Osteoblast (primary cell): ENCODE results near the gene FNDC11. TPM values are rescaled to one million over a fixed set of nuclear protein-coding genes. Genes with fewer than 3 reads are reported as not detected.

Experiments used
- DNase-seq: peaks from one replicate; pipeline ENCODE4 v3.0.0; 2011; ENCODE audit warnings: low spot score, mixed read lengths; ENCODE audit not compliant: insufficient read length; ENCODE audit errors: missing footprints
- H2AFZ ChIP-seq: 2 replicates; pipeline ENCODE4 v1.6.0; 2011; ENCODE audit warnings: mild to moderate bottlenecking, low read length
- H3K27ac ChIP-seq: 2 replicates; pipeline ENCODE4 v1.5.1; 2011; ENCODE audit warnings: mild to moderate bottlenecking, low read depth, low read length, moderate library complexity
- H3K27me3 ChIP-seq: 2 replicates; pipeline ENCODE4 v1.6.0; 2012; ENCODE audit warnings: mild to moderate bottlenecking, control low read depth, inconsistent platforms, low read length, moderate library complexity; ENCODE audit not compliant: insufficient read depth
- H3K36me3 ChIP-seq: 2 replicates; pipeline ENCODE4 v1.5.1; 2011; ENCODE audit warnings: mild to moderate bottlenecking, low read length, control low read depth, moderate library complexity; ENCODE audit not compliant: insufficient read depth
- H3K4me1 ChIP-seq: 2 replicates; pipeline ENCODE4 v1.5.1; 2011; ENCODE audit warnings: mild to moderate bottlenecking, low read length, control low read depth, moderate library complexity; ENCODE audit not compliant: insufficient read depth
- H3K4me2 ChIP-seq: 2 replicates; pipeline ENCODE4 v1.6.0; 2011; ENCODE audit warnings: mild to moderate bottlenecking, low read length; ENCODE audit not compliant: insufficient read depth
- H3K4me3 ChIP-seq: fragments of 200-600 bp; sonication (generic); 3 replicates; pipeline ENCODE4 v1.5.1; 2012; ENCODE audit warnings: mild to moderate bottlenecking, low read length, inconsistent platforms; ENCODE audit not compliant: insufficient read depth
- H3K79me2 ChIP-seq: 2 replicates; pipeline ENCODE4 v1.6.0; 2012; ENCODE audit warnings: mild to moderate bottlenecking, low read length, control low read depth, inconsistent platforms; ENCODE audit not compliant: insufficient read depth
- H3K9me3 ChIP-seq: 2 replicates; pipeline ENCODE4 v1.5.1; 2011; ENCODE audit warnings: low read depth, low read length, control low read depth
- H4K20me1 ChIP-seq: 2 replicates; pipeline ENCODE4 v1.6.0; 2012; ENCODE audit warnings: mild to moderate bottlenecking, low read length, control low read depth; ENCODE audit not compliant: insufficient read depth
- total RNA-seq: library from RNA; depleted of rRNA; stranded (reverse); fragments of >200 nt; gene quantifications from 2 replicates; pipeline ENCODE4 v1.2.3, GENCODE V29; 2012
- TF ChIP-seq, protein P1 (sequence below): IDR thresholded peaks from 2 replicates; pipeline ENCODE4 v1.5.1; 2011; ENCODE audit warnings: mild to moderate bottlenecking, low read depth, low read length, moderate library complexity; ENCODE audit errors: extremely low read depth

The FNDC11 gene
- total RNA-seq, 1 donor: not detected

DNA sequence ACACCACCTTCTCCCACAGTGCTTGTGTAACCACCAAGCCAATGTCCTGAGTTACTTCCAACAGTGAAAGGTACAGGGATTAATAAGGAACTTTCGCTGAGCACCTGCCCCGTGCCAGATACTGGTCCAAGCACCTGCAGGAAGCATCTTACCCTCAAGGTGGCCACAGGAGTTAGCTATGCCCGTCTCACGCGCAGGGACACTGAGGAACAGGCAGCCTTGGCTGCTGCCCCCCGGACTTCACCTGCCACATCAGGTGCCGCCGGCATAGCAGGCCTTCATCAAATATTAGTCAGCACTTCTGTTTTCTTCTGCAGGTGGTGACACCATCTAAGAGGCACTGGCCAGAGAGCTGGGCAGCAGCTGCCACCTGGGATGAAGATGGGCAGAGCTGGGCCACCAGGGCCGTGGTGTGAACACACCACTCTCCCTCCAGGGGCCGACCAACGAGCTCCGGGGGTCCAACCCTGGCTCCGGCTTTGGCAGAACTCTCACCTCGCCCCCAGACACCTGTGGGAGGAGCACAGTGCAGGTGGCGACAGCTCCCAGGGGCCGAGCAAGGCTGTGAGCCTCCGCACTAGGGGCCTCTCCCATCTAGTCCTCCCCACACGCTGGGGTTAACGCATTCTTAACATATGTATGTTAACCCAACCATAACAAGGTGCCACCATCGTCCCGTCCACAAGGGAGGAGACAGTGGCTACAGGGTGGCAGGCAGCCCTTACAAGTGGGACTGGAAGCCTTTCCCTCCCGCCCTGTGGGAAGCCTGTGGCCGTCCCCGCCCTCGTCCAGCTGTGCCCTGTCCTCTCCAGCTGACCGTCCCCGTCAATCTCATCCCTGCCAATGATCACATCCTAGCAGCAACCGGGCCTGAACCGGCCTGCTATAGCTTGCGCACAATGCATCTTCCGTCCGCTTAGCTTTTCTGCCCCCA, 36.3 kb upstream of the FNDC11 start:
- no peak overlapping the region for H3K4me2 ChIP-seq
- peaks cover 15% of the 10 kb centered on the region for H4K20me1 ChIP-seq
- peaks cover 8% of the 10 kb centered on the region for H3K36me3 ChIP-seq
- peaks cover 14% of the 10 kb centered on the region for H3K79me2 ChIP-seq
- DNase-seq: peak; percentile 85
- H2AFZ ChIP-seq: no peak overlapping the region
- TF ChIP-seq, protein P1, sequence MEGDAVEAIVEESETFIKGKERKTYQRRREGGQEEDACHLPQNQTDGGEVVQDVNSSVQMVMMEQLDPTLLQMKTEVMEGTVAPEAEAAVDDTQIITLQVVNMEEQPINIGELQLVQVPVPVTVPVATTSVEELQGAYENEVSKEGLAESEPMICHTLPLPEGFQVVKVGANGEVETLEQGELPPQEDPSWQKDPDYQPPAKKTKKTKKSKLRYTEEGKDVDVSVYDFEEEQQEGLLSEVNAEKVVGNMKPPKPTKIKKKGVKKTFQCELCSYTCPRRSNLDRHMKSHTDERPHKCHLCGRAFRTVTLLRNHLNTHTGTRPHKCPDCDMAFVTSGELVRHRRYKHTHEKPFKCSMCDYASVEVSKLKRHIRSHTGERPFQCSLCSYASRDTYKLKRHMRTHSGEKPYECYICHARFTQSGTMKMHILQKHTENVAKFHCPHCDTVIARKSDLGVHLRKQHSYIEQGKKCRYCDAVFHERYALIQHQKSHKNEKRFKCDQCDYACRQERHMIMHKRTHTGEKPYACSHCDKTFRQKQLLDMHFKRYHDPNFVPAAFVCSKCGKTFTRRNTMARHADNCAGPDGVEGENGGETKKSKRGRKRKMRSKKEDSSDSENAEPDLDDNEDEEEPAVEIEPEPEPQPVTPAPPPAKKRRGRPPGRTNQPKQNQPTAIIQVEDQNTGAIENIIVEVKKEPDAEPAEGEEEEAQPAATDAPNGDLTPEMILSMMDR: no peak
- no peak overlapping the region for H3K27ac ChIP-seq
- H3K27me3 ChIP-seq: peaks cover 9% of the 10 kb centered on the region
- H3K4me1 ChIP-seq: peaks cover 14% of the 10 kb centered on the region
- no peaks in the 10 kb centered on the region for H3K9me3 ChIP-seq
- H3K4me3 ChIP-seq: no peak overlapping the region

DNA sequence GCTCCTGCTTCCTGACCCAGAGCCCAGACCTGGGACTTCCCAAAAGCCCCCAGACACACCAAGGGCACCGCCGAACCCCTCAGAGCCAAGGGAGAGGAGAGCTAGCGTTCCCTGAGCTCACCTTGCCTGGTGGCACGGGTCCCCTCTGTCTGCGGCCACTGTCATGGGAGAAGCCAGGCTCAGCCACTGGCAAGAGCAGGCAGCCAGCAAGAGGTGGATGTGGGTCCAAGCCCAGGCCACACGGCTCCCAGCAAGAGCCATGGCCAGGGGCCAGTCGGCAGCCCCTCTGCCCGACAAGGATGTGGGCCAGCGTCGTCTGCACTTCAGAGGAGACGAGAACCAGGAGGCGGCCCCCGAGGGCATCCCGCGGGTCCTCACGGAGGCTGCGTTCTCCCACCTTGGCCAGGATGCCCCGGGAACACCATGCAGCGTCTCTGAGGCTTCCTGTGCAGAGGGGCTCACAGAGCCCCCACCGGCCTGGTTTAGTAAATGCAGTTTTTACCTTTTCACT, 35.6 kb upstream of the FNDC11 start:
- Histone ChIP-seq H2AFZ (no peak overlapping the region), H3K27ac (no peak overlapping the region), H3K4me2 (no peak overlapping the region), H4K20me1 (peaks cover 22% of the 10 kb centered on the region), H3K36me3 (peaks cover 14% of the 10 kb centered on the region), H3K79me2 (peaks cover 14% of the 10 kb centered on the region), H3K9me3 (no peaks in the 10 kb centered on the region), H3K27me3 (peaks cover 8% of the 10 kb centered on the region), H3K4me1 (peaks cover 15% of the 10 kb centered on the region), H3K4me3 (no peak overlapping the region)
- DNase-seq: no peak
- TF ChIP-seq, protein P1: no peak

DNA sequence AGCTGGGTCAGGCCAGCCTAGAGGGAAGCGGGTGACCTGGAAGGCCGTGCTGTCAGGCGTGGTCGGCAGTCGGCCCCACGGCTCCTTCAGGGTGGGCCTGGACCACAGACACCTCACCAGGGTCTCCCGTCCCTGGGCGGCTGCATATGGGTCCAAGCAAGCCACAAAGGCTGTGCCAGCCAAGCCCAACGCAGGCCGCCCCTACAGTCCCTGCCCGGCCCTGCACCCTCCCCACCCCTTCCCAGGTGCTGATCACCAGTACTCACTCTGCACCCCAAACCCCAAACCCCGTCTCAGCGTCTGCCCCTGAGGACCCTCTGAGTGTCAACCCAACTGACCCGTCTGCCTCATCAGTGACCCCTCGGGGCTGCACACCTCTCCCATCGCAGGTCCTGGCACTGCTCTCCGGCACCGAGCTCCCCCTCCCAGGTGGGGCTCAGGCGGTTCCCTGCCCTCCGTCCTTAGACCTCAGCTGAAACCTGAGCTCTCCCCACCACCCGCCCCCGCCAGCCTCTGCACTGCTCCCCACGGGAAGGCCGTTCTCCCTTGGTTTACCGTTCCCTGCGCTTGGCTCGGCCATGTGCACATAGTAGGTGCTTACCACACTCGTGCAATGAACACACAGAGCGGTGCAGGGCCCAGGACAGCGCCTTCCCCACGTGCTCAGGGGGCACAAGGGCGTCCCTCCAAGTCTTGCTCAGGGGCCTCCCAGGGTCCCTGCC, 34.9 kb upstream of the FNDC11 start:
- H2AFZ ChIP-seq: peak overlapping the region; percentile 71
- peaks cover 14% of the 10 kb centered on the region for H3K79me2 ChIP-seq
- peaks cover 15% of the 10 kb centered on the region for H3K4me1 ChIP-seq
- H3K27me3 ChIP-seq: peaks cover 6% of the 10 kb centered on the region
- H3K4me2 ChIP-seq: peak overlapping the region; percentile 75
- TF ChIP-seq, protein P1: no peak
- H3K9me3 ChIP-seq: no peaks in the 10 kb centered on the region
- H3K4me3 ChIP-seq: peak overlapping the region; percentile 90
- peaks cover 28% of the 10 kb centered on the region for H4K20me1 ChIP-seq
- H3K36me3 ChIP-seq: peaks cover 19% of the 10 kb centered on the region
- DNase-seq: peak; percentile 85
- H3K27ac ChIP-seq: no peak overlapping the region
